H9 (cell line): ENCODE data around the gene CHTOP. TPM values are rescaled to one million over a fixed set of nuclear protein-coding genes. Genes with fewer than 3 reads are reported as not detected.

Experiments
- DNase-seq: peaks from one replicate; pipeline ENCODE4 v3.0.0-alpha.2; 2017
- H2AFZ ChIP-seq: one replicate; pipeline ENCODE4 v1.6.1; 2013; ENCODE audit warnings: mild to moderate bottlenecking, low read length, control low read depth, moderate library complexity
- H2AK5ac ChIP-seq: 2 replicates; pipeline ENCODE4 v1.6.1; 2013; ENCODE audit warnings: low read length, control low read depth, mixed read lengths; ENCODE audit not compliant: insufficient read length
- H2BK120ac ChIP-seq: one replicate; pipeline ENCODE4 v1.6.1; 2013; ENCODE audit warnings: low read depth, mild to moderate bottlenecking, low read length, control low read depth, inconsistent platforms; ENCODE audit not compliant: poor library complexity, severe bottlenecking
- H2BK12ac ChIP-seq: 2 replicates; pipeline ENCODE4 v1.6.1; 2013; ENCODE audit warnings: low read length, control low read depth, mixed read lengths, low read depth; ENCODE audit not compliant: insufficient read length
- H2BK15ac ChIP-seq: 2 replicates; pipeline ENCODE4 v1.6.1; 2013; ENCODE audit warnings: low read depth, low read length, control low read depth
- H2BK20ac ChIP-seq: one replicate; pipeline ENCODE4 v1.6.1; 2013; ENCODE audit warnings: low read depth, mild to moderate bottlenecking, low read length, control low read depth, inconsistent platforms; ENCODE audit not compliant: poor library complexity, severe bottlenecking
- H2BK5ac ChIP-seq: 2 replicates; pipeline ENCODE4 v1.6.1; 2013; ENCODE audit warnings: low read length, control low read depth, mixed read lengths; ENCODE audit not compliant: insufficient read length
- H3K14ac ChIP-seq: 2 replicates; pipeline ENCODE4 v1.6.1; 2013; ENCODE audit warnings: low read length, control low read depth; ENCODE audit not compliant: insufficient read depth
- H3K18ac ChIP-seq: 2 replicates; pipeline ENCODE4 v1.6.1; 2013; ENCODE audit warnings: low read depth, mild to moderate bottlenecking, mixed read lengths, low read length, control low read depth; ENCODE audit not compliant: insufficient read length
- H3K23ac ChIP-seq: 2 replicates; pipeline ENCODE4 v1.6.1; 2013; ENCODE audit warnings: low read length, control low read depth, mixed read lengths, low read depth; ENCODE audit not compliant: insufficient read length
- H3K23me2 ChIP-seq: 2 replicates; pipeline ENCODE4 v1.6.1; 2013; ENCODE audit warnings: low read depth, mild to moderate bottlenecking, mixed read lengths, low read length, control low read depth; ENCODE audit not compliant: insufficient read length, poor library complexity, severe bottlenecking
- H3K27ac ChIP-seq: 2 replicates; pipeline ENCODE4 v1.5.1; 2013; ENCODE audit warnings: low read length, control low read depth, mixed read lengths, low read depth; ENCODE audit not compliant: insufficient read length
- H3K27me3 ChIP-seq: 2 replicates; pipeline ENCODE4 v1.6.1; 2013; ENCODE audit warnings: low read length, control low read depth, inconsistent platforms; ENCODE audit not compliant: insufficient read depth
- H3K4ac ChIP-seq: 2 replicates; pipeline ENCODE4 v1.6.1; 2013; ENCODE audit warnings: low read depth, mild to moderate bottlenecking, control low read depth, inconsistent platforms, low read length, moderate library complexity
- H3K4me1 ChIP-seq: 2 replicates; pipeline ENCODE4 v1.6.1; 2013; ENCODE audit warnings: low read length, control low read depth, inconsistent platforms; ENCODE audit not compliant: insufficient read depth
- H3K4me2 ChIP-seq: 2 replicates; pipeline ENCODE4 v1.6.1; 2013; ENCODE audit warnings: low read length, control low read depth, mixed read lengths; ENCODE audit not compliant: insufficient read length, insufficient read depth
- H3K56ac ChIP-seq: 2 replicates; pipeline ENCODE4 v1.6.1; 2013; ENCODE audit warnings: low read depth, mild to moderate bottlenecking, mixed read lengths, low read length, control low read depth; ENCODE audit not compliant: insufficient read length
- H3K79me1 ChIP-seq: 2 replicates; pipeline ENCODE4 v1.6.1; 2013; ENCODE audit warnings: low read depth, mild to moderate bottlenecking, moderate library complexity, low read length, control low read depth, inconsistent platforms; ENCODE audit not compliant: insufficient read depth, poor library complexity, severe bottlenecking
- H3K79me2 ChIP-seq: 2 replicates; pipeline ENCODE4 v1.6.1; 2013; ENCODE audit warnings: low read length, control low read depth, inconsistent platforms; ENCODE audit not compliant: insufficient read depth
- H3K9ac ChIP-seq: 2 replicates; pipeline ENCODE4 v1.6.1; 2013; ENCODE audit warnings: low read length, control low read depth, mixed read lengths; ENCODE audit not compliant: insufficient read length; ENCODE audit errors: extremely low read depth
- H3K9me3 ChIP-seq: one replicate; pipeline ENCODE4 v1.6.1; 2013; ENCODE audit warnings: low read depth, low read length, inconsistent platforms; ENCODE audit not compliant: control insufficient read depth
- H3T11ph ChIP-seq: one replicate; pipeline ENCODE4 v1.6.1; 2013; ENCODE audit warnings: mild to moderate bottlenecking, low read length, control low read depth, inconsistent platforms
- H4K20me1 ChIP-seq: one replicate; pipeline ENCODE4 v1.6.1; 2013; ENCODE audit not compliant: control insufficient read depth, insufficient read length, insufficient read depth
- H4K5ac ChIP-seq: 2 replicates; pipeline ENCODE4 v1.6.1; 2013; ENCODE audit warnings: low read depth, mild to moderate bottlenecking, mixed read lengths, low read length, control low read depth; ENCODE audit not compliant: insufficient read length
- H4K8ac ChIP-seq: replicated peaks from 2 replicates; pipeline ENCODE4 v1.6.1; 2013; ENCODE audit warnings: low read length, control low read depth, mixed read lengths, low read depth; ENCODE audit not compliant: insufficient read length
- H4K91ac ChIP-seq: 2 replicates; pipeline ENCODE4 v1.6.1; 2013; ENCODE audit warnings: low read depth, mild to moderate bottlenecking, moderate library complexity, mixed read lengths, low read length, control low read depth; ENCODE audit not compliant: insufficient read length
- H3K27ac Mint-ChIP-seq, 3 experiments: 2 replicates in 2 of 3; 3 replicates in 1 of 3; pipeline ENCODE4 v1.8.0; 2020 to 2021; ENCODE audit warnings: mixed read lengths in 3 of 3, mild to moderate bottlenecking in 1 of 3, moderate library complexity in 1 of 3
- H3K27me3 Mint-ChIP-seq: 2 replicates; pipeline ENCODE4 v1.8.0; 2021; ENCODE audit warnings: low read depth, mild to moderate bottlenecking, moderate library complexity, mixed read lengths
- H3K36me3 Mint-ChIP-seq, 3 experiments: 2 replicates in 2 of 3; 3 replicates in 1 of 3; pipeline ENCODE4 v1.8.0; 2020 to 2021; ENCODE audit warnings: low read depth in 3 of 3, mixed read lengths in 3 of 3; ENCODE audit not compliant: insufficient read depth in 1 of 3
- H3K4me1 Mint-ChIP-seq, 2 experiments: 2 replicates each; pipeline ENCODE4 v1.8.0; 2020; ENCODE audit warnings: mixed read lengths in 2 of 2
- H3K4me3 Mint-ChIP-seq, 2 experiments: 2 replicates in 1 of 2; 3 replicates in 1 of 2; pipeline ENCODE4 v1.8.0; 2020 to 2021; ENCODE audit warnings: mild to moderate bottlenecking in 2 of 2, mixed read lengths in 2 of 2, moderate library complexity in 1 of 2
- H3K9me3 Mint-ChIP-seq, 2 experiments: 2 replicates in 1 of 2; 3 replicates in 1 of 2; pipeline ENCODE4 v1.8.0; 2020; ENCODE audit warnings: mild to moderate bottlenecking in 2 of 2, mixed read lengths in 2 of 2, moderate library complexity in 1 of 2
- CTCF ChIP-seq: fragments of 200-600 bp; sonication (generic); conservative IDR thresholded peaks from 3 replicates; pipeline ENCODE4 v1.8.0; 2021; ENCODE audit warnings: antibody characterized with exemption, mild to moderate bottlenecking
- WGBS: extraction: QIAGEN DNeasy Blood & Tissue Kit; methylation state at CpG from one replicate; pipeline ENCODE4 v1.1.7; 2013; ENCODE audit warnings: missing lambda C conversion rate, low lambda C conversion rate, mixed read lengths; ENCODE audit not compliant: insufficient read length; ENCODE audit errors: extremely low coverage; 5-methylcytosine and 5-hydroxymethylcytosine counted together
- total RNA-seq: library from RNA; stranded (reverse); gene quantifications from 2 replicates; pipeline ENCODE4 v1.2.1, GENCODE V29; 2021

CHTOP gene
- total RNA-seq, 1 experiment from 2014 or later, result 126 TPM

DNA sequence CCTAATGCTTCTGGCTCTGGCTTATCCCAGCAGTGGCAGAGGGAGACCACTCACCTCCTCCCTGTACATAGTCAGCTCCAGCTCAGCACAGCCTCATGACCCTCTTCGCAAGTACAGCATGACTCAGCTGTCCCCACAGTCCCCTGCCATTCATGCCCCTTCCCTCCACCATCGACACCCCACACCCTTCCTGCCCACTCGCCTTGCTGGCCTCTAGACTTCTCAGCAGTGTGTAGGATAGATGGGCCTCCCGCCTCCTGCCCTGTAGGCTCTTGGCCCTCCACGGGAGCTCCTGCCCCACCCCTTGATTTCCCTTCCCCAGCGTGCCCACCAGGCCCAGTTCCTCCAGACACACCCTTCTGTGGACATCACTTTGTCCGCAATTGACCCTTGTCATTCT, 54.4 kb downstream of the CHTOP start:
- no peaks in the 10 kb centered on the region for H3K27me3 ChIP-seq
- no peak overlapping the region for H3K56ac ChIP-seq
- Mint-ChIP-seq H3K27me3 (no peaks in the 10 kb centered on the region), H3K27ac (peak overlapping the region in 2 of 3 experiments; percentile 11 to 58; a peak in 2 of 7 replicates), H3K9me3 (no peaks in the 10 kb centered on the region), H3K4me3 (0 out of 5 replicates have a peak overlapping the region, but pooled peaks of 1 of the 2 experiments have one; percentile 1), H3K36me3 (peaks cover 4 to 30% (median 25%) of the 10 kb centered on the region in 3 experiments; a peak in 5 of 7 replicates), H3K4me1 (peaks cover 8 to 19% of the 10 kb centered on the region in 2 experiments; a peak in 3 of 4 replicates)
- H3K23ac ChIP-seq, result no peak overlapping the region
- no peak overlapping the region for H4K8ac ChIP-seq
- no peaks in the 10 kb centered on the region for H3K79me2 ChIP-seq
- no peak for TF ChIP-seq CTCF
- H2BK120ac ChIP-seq, result no peak overlapping the region
- H3K18ac ChIP-seq, result no peak overlapping the region
- no peak overlapping the region for H3K4me2 ChIP-seq
- no peak overlapping the region for H2AFZ ChIP-seq
- no peak overlapping the region for H3T11ph ChIP-seq
- no peak overlapping the region for H2BK5ac ChIP-seq
- H4K91ac ChIP-seq, result no peak overlapping the region
- H2BK12ac ChIP-seq, result no peak overlapping the region
- no peak overlapping the region for H3K14ac ChIP-seq
- no peaks in the 10 kb centered on the region for H3K79me1 ChIP-seq
- DNase-seq, result no peak
- no peak overlapping the region for H2AK5ac ChIP-seq
- no peaks in the 10 kb centered on the region for H3K4me1 ChIP-seq
- H3K9ac ChIP-seq, result no peak overlapping the region
- WGBS, result no CpG with 5 or more reads among the region's 7 CpGs
- H2BK20ac ChIP-seq, result no peak overlapping the region
- no peaks in the 10 kb centered on the region for H4K20me1 ChIP-seq
- H3K27ac ChIP-seq, result no peak overlapping the region
- H2BK15ac ChIP-seq, result no peak overlapping the region
- no peak overlapping the region for H3K4ac ChIP-seq
- H3K23me2 ChIP-seq, result no peaks in the 10 kb centered on the region
- no peaks in the 10 kb centered on the region for H3K9me3 ChIP-seq
- H4K5ac ChIP-seq, result no peak overlapping the region
